Esophagus muscularis mucosa (tissue), 4 donors: Measurements from ENCODE around the gene ATP6V0C. TPM values are rescaled to one million over a fixed set of nuclear protein-coding genes. Genes with fewer than 3 reads are reported as not detected.

Experiments used
- DNase-seq: peaks from one replicate; pipeline ENCODE4 v3.0.0-alpha.2; 2017; ENCODE audit errors: extremely low spot score
- H3K27ac ChIP-seq, 4 donors: fragments of 200-600 bp; sonication (generic); replicated peaks in 1 of 4; 1 replicate in 3 of 4; 2 replicates in 1 of 4; pipeline ENCODE4 v1.5.1; 2016 to 2019; ENCODE audit warnings: mild to moderate bottlenecking in 1 of 4
- H3K27me3 ChIP-seq, 4 donors: fragments of 200-600 bp; sonication (generic); one replicate each; pipeline versions ENCODE4 v1.5.1 to v1.6.0; 2016 to 2019
- H3K36me3 ChIP-seq, 4 donors: fragments of 200-600 bp; sonication (generic); one replicate each; pipeline ENCODE4 v1.5.1; 2016 to 2019
- H3K4me1 ChIP-seq, 4 donors: fragments of 200-600 bp; sonication (generic); one replicate each; pipeline ENCODE4 v1.5.1; 2016 to 2019
- H3K4me3 ChIP-seq, 4 donors: fragments of 200-600 bp; sonication (generic); 1 replicate in 2 of 4; 2 replicates in 2 of 4; pipeline ENCODE4 v1.5.1; 2016 to 2019; ENCODE audit warnings: mild to moderate bottlenecking in 4 of 4, moderate library complexity in 1 of 4
- H3K9me3 ChIP-seq, 4 donors: fragments of 200-600 bp; sonication (generic); 1 replicate in 3 of 4; 2 replicates in 1 of 4; pipeline ENCODE4 v1.5.1; 2016 to 2019
- EP300 ChIP-seq: sonication (generic); formaldehyde crosslinking; IDR thresholded peaks from one replicate; pipeline ENCODE4 v1.6.1; 2017; ENCODE audit warnings: antibody characterized with exemption
- POLR2A ChIP-seq: fragments of 450-650 bp; IDR thresholded peaks from one replicate; pipeline ENCODE4 v1.6.1; 2017; ENCODE audit warnings: antibody characterized with exemption, moderate library complexity, mild to moderate bottlenecking, low read depth
- POLR2AphosphoS5 ChIP-seq, 2 donors: sonication (generic); formaldehyde crosslinking; IDR thresholded peaks; one replicate each; pipeline ENCODE4 v1.6.1; 2017; ENCODE audit warnings: antibody characterized with exemption in 2 of 2
- WGBS: methylation state at CpG from one replicate; pipeline ENCODE4 v1.1.5; 2018; 5-methylcytosine and 5-hydroxymethylcytosine counted together
- intact Hi-C: fragments of 100-400 bp; cut with DNase I; formaldehyde crosslinking; loops from one replicate; pipeline ENCODE4 v1.15.1; 2023
- total RNA-seq, 4 donors: library from RNA; depleted of rRNA; stranded (reverse); fragments of >200 nt; gene quantifications; one replicate each; pipeline versions ENCODE4 v1.1.0 to v1.2.1, GENCODE V29; 2016
- TF ChIP-seq, protein P1 (sequence below), 3 experiments: fragments of 200-600 bp in 2 of 3; fragments of 450-650 bp in 1 of 3; sonication (generic) in 2 of 3; IDR thresholded peaks; one replicate each; pipeline ENCODE4 v1.5.1; 2017 to 2019; ENCODE audit warnings: antibody characterized with exemption in 3 of 3, mild to moderate bottlenecking in 2 of 3, moderate library complexity in 1 of 3

The ATP6V0C gene
- total RNA-seq, 4 donors from 2014 or later: 42.8 to 85.0 (median 69.0) TPM

DNA sequence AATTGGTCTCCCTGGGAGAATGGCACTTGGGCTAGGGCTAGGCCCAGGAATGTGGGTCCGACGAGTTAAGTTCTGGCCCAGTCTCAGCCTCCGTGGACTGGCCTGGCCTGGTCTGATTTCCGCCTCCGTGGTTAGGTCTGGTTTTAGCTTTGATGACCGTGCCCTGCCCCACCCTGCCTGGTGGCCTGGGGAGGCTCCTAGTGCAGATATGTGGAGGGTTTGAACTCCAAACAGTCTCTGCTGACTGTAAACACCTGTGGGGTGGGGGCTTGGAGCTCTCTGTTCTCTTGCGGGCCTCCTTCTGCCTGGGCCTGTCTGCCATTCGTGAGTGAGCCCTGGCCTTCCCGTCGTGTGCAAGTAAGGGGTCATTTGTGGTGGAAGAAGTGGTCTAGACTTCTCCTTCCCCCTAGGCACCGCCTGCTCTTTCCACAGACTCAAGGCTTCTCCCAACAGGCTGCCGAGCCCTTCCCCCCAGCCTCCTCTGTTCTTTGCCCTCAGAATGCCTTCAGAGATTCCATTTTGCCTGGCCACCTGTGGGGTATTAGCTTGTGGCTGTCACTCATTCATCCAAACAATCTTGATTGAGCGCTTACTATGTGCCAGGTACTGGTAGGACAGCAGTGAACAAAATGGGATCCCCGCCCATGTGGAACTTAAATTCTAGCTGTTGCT is 1.6 kb downstream of the ATP6V0C start:
- TF ChIP-seq EP300: no peak
- no peak for TF ChIP-seq POLR2AphosphoS5 (IDR thresholded peaks at IDR 0.05)
- TF ChIP-seq, protein P1, sequence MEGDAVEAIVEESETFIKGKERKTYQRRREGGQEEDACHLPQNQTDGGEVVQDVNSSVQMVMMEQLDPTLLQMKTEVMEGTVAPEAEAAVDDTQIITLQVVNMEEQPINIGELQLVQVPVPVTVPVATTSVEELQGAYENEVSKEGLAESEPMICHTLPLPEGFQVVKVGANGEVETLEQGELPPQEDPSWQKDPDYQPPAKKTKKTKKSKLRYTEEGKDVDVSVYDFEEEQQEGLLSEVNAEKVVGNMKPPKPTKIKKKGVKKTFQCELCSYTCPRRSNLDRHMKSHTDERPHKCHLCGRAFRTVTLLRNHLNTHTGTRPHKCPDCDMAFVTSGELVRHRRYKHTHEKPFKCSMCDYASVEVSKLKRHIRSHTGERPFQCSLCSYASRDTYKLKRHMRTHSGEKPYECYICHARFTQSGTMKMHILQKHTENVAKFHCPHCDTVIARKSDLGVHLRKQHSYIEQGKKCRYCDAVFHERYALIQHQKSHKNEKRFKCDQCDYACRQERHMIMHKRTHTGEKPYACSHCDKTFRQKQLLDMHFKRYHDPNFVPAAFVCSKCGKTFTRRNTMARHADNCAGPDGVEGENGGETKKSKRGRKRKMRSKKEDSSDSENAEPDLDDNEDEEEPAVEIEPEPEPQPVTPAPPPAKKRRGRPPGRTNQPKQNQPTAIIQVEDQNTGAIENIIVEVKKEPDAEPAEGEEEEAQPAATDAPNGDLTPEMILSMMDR (IDR thresholded peaks at IDR 0.05): no peak
- TF ChIP-seq POLR2A: no peak
- intact Hi-C loops: no loop called here
- Histone ChIP-seq H3K4me3 (peak overlapping the region; percentile 83 to 100 (median 97)), H3K9me3 (no peaks in the 10 kb centered on the region), H3K36me3 (peaks cover 0 to 9% (median 8%) of the 10 kb centered on the region in 4 donors), H3K4me1 (peaks cover 61 to 81% (median 80%) of the 10 kb centered on the region in 4 donors), H3K27me3 (peaks cover 0 to 5% (median 0%) of the 10 kb centered on the region in 4 donors), H3K27ac (peak overlapping the region; percentile 96 to 100 (median 99))
- DNase-seq: no peak
- 64% methylated on average over 4 of the region's 14 CpGs for WGBS

DNA sequence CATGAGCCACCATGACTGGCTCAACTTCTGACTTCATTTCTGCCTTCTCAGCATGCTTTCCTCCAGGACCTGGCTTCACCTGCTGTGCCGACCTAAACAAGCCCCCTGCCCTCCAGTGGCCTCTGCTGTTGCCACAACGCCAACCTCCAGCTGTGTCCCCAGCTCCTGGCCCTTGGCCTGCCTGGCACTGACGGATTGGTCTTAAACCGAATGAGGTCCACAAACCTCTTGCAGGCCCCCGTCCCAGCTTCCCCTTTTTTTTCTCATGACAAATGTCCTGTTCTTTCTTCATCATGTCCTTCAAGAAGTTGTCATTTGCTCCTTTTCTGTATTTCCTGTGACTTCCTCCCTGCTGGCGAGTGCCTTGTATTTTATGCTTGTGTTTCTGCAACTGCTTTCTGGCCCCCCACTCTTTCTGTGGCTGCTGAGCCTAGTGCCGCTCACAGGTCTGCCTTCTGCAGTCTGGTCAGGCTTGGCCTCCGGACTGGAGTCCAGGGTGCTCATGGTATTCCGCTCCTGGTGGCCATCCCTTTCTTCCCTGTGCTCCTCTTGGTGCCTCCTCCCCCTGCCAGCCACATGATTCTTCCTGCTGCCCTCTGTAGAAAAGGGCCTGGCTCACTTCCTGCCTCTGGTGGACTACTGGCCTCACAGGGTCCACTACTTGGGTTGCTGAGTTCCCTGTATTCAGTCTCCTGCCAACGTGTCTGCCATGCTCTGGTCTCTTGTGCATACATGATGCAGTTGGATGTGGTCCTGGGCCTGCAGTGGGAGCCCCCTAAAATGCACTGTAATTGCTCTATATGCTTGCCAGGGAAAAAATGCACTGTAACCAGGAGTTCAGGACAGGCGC is 2.9 kb downstream of the ATP6V0C start:
- peaks cover 70 to 85% (median 83%) of the 10 kb centered on the region in 4 donors for H3K4me1 ChIP-seq
- WGBS: 61% methylated on average over 10 of the region's 11 CpGs
- peak overlapping the region; percentile 96 to 100 (median 99) for H3K27ac ChIP-seq
- TF ChIP-seq EP300 (no peak), POLR2A (no peak), POLR2AphosphoS5 (IDR thresholded peaks at IDR 0.05) (no peak)
- TF ChIP-seq, protein P1 (IDR thresholded peaks at IDR 0.05): no peak
- no peaks in the 10 kb centered on the region for H3K9me3 ChIP-seq
- intact Hi-C loops: no loop called here
- DNase-seq: no peak
- H3K27me3 ChIP-seq: peaks cover 0 to 5% (median 0%) of the 10 kb centered on the region in 4 donors
- peaks cover 0 to 13% (median 9%) of the 10 kb centered on the region in 4 donors for H3K36me3 ChIP-seq
- H3K4me3 ChIP-seq: peak overlapping the region; percentile 23 to 100 (median 91)

DNA sequence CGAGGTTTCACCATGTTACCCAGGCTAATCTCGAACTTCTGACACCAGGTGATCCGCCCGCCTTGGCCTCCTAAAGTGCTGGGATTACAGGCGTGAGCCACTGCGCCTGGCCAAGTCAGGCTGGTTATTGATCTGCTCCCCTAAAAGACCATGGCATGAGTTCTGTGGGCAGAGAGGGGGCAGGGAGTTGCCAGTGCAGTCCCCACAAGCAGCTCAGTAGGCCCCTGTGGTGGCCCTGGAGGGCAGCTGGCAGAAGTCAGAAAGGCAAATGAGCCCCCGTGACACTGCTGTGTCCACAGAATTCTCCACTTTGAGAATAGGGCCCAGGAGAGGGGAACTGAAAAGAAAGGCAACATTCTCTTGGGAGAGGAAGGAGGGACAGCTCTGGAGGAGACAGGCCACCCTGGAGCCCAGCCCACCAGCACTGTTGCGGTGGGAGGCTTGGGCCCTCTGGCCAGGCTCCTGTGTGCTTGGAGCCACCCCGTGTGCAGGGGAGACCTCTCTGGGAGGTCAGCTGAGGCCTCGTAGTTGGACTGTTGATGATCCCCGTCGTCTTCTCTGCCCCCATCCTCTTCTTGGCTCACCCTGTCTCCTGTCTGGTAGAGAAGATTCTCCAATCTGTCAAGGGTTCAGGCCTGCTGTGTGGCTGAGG is 4.3 kb downstream of the ATP6V0C start:
- H3K4me3 ChIP-seq: no peak overlapping the region
- H3K4me1 ChIP-seq: peaks cover 64 to 71% (median 69%) of the 10 kb centered on the region in 4 donors
- no peak for DNase-seq
- H3K9me3 ChIP-seq: no peaks in the 10 kb centered on the region
- peaks cover 0 to 21% (median 17%) of the 10 kb centered on the region in 4 donors for H3K36me3 ChIP-seq
- intact Hi-C loops: no loop called here
- 72% methylated on average over 10 of the region's 12 CpGs for WGBS
- peaks cover 0 to 5% (median 0%) of the 10 kb centered on the region in 4 donors for H3K27me3 ChIP-seq
- H3K27ac ChIP-seq: peak overlapping the region; percentile 92 to 100 (median 98)
- TF ChIP-seq POLR2AphosphoS5 (IDR thresholded peaks at IDR 0.05) (no peak), EP300 (no peak), POLR2A (no peak)
- TF ChIP-seq, protein P1 (IDR thresholded peaks at IDR 0.05): no peak

DNA sequence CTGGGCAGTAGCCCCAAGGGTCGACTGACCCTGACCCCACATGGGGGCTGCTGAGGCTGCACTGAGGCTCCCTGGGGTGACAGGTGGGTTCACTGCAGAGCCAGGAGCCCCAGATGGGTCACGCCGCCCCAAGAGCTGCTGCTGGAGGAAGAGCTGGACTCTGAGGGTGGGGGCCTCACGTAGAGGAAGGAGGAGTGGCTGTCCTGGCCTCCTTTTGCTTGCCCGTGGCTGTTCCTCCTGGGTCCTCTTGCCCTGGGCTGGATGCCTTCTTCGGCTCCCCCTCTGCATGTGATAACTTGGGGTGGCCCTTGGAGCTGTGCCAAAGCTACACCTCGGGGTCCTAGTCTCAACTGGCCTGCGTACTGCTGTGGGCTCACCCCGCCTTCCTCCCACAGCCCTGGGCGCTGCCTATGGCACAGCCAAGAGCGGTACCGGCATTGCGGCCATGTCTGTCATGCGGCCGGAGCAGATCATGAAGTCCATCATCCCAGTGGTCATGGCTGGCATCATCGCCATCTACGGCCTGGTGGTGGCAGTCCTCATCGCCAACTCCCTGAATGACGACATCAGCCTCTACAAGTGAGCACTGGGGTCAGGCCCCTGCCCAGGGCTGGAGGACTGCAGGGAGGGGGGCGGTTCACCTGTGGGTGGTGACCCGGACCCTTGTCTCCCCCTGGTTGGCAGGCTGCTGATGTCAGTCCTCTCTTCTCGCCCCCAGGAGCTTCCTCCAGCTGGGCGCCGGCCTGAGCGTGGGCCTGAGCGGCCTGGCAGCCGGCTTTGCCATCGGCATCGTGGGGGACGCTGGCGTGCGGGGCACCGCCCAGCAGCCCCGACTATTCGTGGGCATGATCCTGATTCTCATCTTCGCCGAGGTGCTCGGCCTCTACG is 5.3 kb downstream of the ATP6V0C start:
- Histone ChIP-seq H3K36me3 (peaks cover 0 to 31% (median 27%) of the 10 kb centered on the region in 4 donors), H3K9me3 (no peaks in the 10 kb centered on the region), H3K4me1 (peaks cover 61 to 68% (median 67%) of the 10 kb centered on the region in 4 donors), H3K4me3 (peak overlapping the region; percentile 65 to 87 (median 73)), H3K27me3 (peaks cover 0 to 5% (median 0%) of the 10 kb centered on the region in 4 donors), H3K27ac (peak overlapping the region; percentile 92 to 100 (median 98))
- 82% methylated on average over 34 of the region's 39 CpGs for WGBS
- intact Hi-C loops: no loop called here
- no peak for TF ChIP-seq POLR2A
- TF ChIP-seq, protein P1 (IDR thresholded peaks at IDR 0.05): no peak
- no peak for TF ChIP-seq EP300
- TF ChIP-seq POLR2AphosphoS5 (IDR thresholded peaks at IDR 0.05): no peak
- no peak for DNase-seq
